Esophagus squamous epithelium (tissue), 5 donors: ENCODE results near the gene TAP1. TPM values are rescaled to one million over a fixed set of nuclear protein-coding genes. Genes with fewer than 3 reads are reported as not detected.
A peak's percentile ranks its signal among the peaks of the same experiment; 100 is the strongest.

Experiments
- DNase-seq: peaks from one replicate; lab custom pipeline; 2025; lab: John Stamatoyannopoulos, UW
- H3K27ac ChIP-seq, 4 donors: fragments of 200-600 bp; sonication (generic); one replicate each; pipeline ENCODE4 v1.5.1; 2016 to 2019; ENCODE audit warnings: mild to moderate bottlenecking in 1 of 4
- H3K27me3 ChIP-seq, 4 donors: fragments of 200-600 bp; sonication (generic); 1 replicate in 3 of 4; 2 replicates in 1 of 4; pipeline versions ENCODE4 v1.5.1 to v1.6.0; 2017 to 2021; ENCODE audit warnings: antibody characterized with exemption in 1 of 4
- H3K36me3 ChIP-seq, 3 donors: fragments of 200-600 bp; sonication (generic); one replicate each; pipeline ENCODE4 v1.5.1; 2016 to 2019
- H3K4me1 ChIP-seq, 3 donors: fragments of 200-600 bp; sonication (generic); one replicate each; pipeline ENCODE4 v1.5.1; 2017 to 2019
- H3K4me3 ChIP-seq, 4 donors: fragments of 200-600 bp; sonication (generic); 1 replicate in 3 of 4; 2 replicates in 1 of 4; pipeline ENCODE4 v1.5.1; 2016 to 2019; ENCODE audit warnings: mild to moderate bottlenecking in 2 of 4, moderate library complexity in 1 of 4
- H3K9me3 ChIP-seq, 3 donors: fragments of 200-600 bp; sonication (generic); one replicate each; pipeline ENCODE4 v1.5.1; 2016 to 2019
- CTCF ChIP-seq, 6 experiments: fragments of 450-650 bp in 4 of 6; fragments of 200-600 bp in 2 of 6; sonication (generic) in 2 of 6; IDR thresholded peaks; one replicate each; pipeline ENCODE4 v1.5.1; 2016 to 2019; ENCODE audit warnings: antibody characterized with exemption in 6 of 6, mild to moderate bottlenecking in 4 of 6, moderate library complexity in 4 of 6
- POLR2A ChIP-seq, 4 donors: fragments of 450-650 bp; IDR thresholded peaks; one replicate each; pipeline ENCODE4 v1.6.1; 2017; ENCODE audit warnings: antibody characterized with exemption in 4 of 4, mild to moderate bottlenecking in 4 of 4, moderate library complexity in 3 of 4
- WGBS, 2 donors: methylation state at CpG; one replicate each; pipeline ENCODE4 v1.1.5; 2018; 5-methylcytosine and 5-hydroxymethylcytosine counted together
- intact Hi-C: fragments of 100-400 bp; cut with DNase I; formaldehyde crosslinking; loops from one replicate; pipeline ENCODE4 v1.15.0; 2022
- total RNA-seq, 4 donors: library from RNA; depleted of rRNA; stranded (reverse); fragments of >200 nt; gene quantifications; one replicate each; pipeline ENCODE4 v1.1.0, GENCODE V29; 2016
- donor health status: DM: yes; HTN: yes; CAD: no.

The TAP1 gene
- total RNA-seq, 4 donors from 2014 or later = 31.7 to 95.5 (median 40.3) TPM

DNA sequence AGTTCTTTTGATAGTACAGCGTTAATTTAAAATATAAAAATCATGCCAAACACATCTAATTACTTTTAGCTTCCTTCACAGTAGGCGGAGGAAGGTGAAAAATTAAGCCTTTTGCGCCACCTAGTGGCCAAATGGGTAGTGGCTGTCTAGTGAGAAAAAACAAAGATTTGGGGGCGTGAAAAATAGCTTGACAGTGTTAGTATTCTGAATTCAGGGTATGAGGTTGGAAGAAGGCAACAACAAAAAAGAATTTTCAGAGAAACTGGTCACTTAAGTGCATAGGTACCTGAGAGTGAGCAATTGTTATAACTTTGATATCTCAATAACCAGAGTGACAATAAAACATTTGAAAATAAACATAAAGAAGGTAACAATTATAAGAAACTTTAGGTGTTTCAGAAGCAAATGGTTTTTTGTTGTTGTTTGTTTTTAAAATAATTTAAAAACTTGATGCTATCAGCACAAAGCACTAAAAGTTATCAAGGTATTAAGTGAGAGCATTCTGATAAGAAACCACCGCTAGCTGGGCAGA is 14.8 kb upstream of the TAP1 start:
- 17% methylated on average over 5 of the region's 5 CpGs for WGBS, 2 donors
- peak; percentile 78 to 98 (median 96) for TF ChIP-seq CTCF (IDR thresholded peaks at IDR 0.05)
- TF ChIP-seq POLR2A (IDR thresholded peaks at IDR 0.05) = no peak
- no peak overlapping the region for H3K4me3 ChIP-seq

GRCh38 chr6:32867554-32868256 is 14.2 kb upstream of the TAP1 start:
- intact Hi-C loops = no loop called here
- H3K9me3 ChIP-seq = peaks cover 0 to 4% (median 0%) of the 10 kb centered on the region in 3 donors
- H3K27ac ChIP-seq = no peak overlapping the region
- peaks cover 0 to 21% (median 0%) of the 10 kb centered on the region in 4 donors for H3K27me3 ChIP-seq
- no peaks in the 10 kb centered on the region for H3K36me3 ChIP-seq
- WGBS, 2 donors = 48 to 58% methylated on average over 8 of the region's 8 CpGs
- TF ChIP-seq POLR2A (IDR thresholded peaks at IDR 0.05) (no peak), CTCF (IDR thresholded peaks at IDR 0.05) (no peak)
- DNase-seq = no peak
- H3K4me1 ChIP-seq = peaks cover 0 to 6% (median 0%) of the 10 kb centered on the region in 3 donors
- no peak overlapping the region for H3K4me3 ChIP-seq

More for the DNA sequence above, 14.8 kb upstream of the TAP1 start:
- H3K27ac ChIP-seq = no peak overlapping the region
- intact Hi-C loops = no loop called here
- peaks cover 0 to 24% (median 0%) of the 10 kb centered on the region in 4 donors for H3K27me3 ChIP-seq
- no peaks in the 10 kb centered on the region for H3K36me3 ChIP-seq
- H3K4me1 ChIP-seq = peaks cover 0 to 6% (median 0%) of the 10 kb centered on the region in 3 donors
- H3K9me3 ChIP-seq = peaks cover 0 to 7% (median 0%) of the 10 kb centered on the region in 3 donors
- no peak for DNase-seq

DNA sequence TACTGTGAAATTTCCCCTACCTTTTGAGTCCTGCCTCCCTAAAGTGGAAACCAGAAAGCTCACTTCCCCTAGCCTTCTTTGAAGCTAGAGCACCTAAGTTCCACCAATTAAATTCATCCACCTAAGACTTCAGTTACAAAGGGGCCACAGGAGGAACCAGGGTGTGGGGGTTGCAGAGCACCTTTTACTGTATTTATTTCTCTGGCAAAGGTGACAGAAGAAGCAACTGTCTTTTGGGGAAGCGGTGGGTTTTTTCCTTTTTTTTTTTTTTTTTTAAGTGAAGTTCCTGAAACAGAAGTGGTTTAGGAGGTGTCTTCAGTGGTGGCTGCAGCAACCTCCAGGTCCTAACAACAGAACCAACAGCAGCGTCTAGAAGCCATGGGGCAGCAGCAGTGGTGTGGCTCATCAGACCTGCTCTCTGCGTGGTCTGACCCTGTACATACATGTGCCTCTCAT is 13.5 kb upstream of the TAP1 start:
- TF ChIP-seq CTCF (IDR thresholded peaks at IDR 0.05) = no peak
- TF ChIP-seq POLR2A (IDR thresholded peaks at IDR 0.05) = no peak
- peaks cover 0 to 17% (median 0%) of the 10 kb centered on the region in 4 donors for H3K27me3 ChIP-seq
- intact Hi-C loops = no loop called here
- H3K36me3 ChIP-seq = no peaks in the 10 kb centered on the region
- no peaks in the 10 kb centered on the region for H3K9me3 ChIP-seq
- H3K4me3 ChIP-seq = no peak overlapping the region
- 50 to 69% methylated on average over 3 of the region's 3 CpGs for WGBS, 2 donors
- no peak overlapping the region for H3K27ac ChIP-seq
- DNase-seq = no peak
- H3K4me1 ChIP-seq = peaks cover 0 to 6% (median 0%) of the 10 kb centered on the region in 3 donors

DNA sequence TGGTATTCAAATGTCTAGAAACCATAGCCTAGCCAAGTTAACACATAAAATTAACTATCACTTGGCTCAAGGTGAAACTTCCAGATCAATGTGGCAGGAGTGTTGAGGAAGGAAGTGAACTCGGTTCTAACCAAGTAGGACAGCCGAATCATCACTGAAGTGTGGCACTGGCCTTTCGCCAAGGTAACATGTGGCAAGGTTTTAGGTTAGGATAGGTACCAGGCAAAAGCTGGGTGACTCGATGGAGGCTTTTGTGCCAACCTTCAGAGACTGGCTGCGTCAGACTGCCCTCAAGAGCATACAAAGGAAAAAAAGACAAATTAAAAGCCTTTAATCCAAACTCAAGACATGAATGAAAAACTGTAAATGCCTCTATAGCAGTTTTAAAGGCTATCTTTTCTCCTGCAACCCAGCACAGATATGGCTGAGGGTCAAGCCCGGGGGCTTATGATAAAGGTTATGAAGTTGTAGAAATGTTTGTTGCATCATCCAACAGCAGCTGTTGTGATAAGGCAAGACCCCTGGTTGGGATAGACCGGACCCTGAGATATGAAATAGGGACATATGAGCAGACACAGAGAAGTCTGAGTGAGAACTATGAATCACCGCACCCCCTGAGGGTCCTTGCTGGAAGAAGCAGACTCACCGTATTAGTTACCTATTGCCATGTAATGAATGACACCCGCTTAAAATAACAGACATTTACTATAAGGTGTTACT is 12.4 kb upstream of the TAP1 start:
- intact Hi-C loops = no loop called here
- no peak overlapping the region for H3K27ac ChIP-seq

More for the DNA sequence above, 12.4 kb upstream of the TAP1 start:
- no peaks in the 10 kb centered on the region for H3K9me3 ChIP-seq
- no peak overlapping the region for H3K4me3 ChIP-seq
- TF ChIP-seq POLR2A (IDR thresholded peaks at IDR 0.05) (no peak), CTCF (IDR thresholded peaks at IDR 0.05) (no peak)
- WGBS, 2 donors = 57 to 60% methylated on average over 10 of the region's 10 CpGs
- no peaks in the 10 kb centered on the region for H3K36me3 ChIP-seq
- peaks cover 0 to 12% (median 2%) of the 10 kb centered on the region in 3 donors for H3K4me1 ChIP-seq
- peaks cover 0 to 14% (median 0%) of the 10 kb centered on the region in 4 donors for H3K27me3 ChIP-seq
- DNase-seq = no peak
